ENCODE results near the gene RNF169.
"Not testable (repeated sequence)": the region's sequence is repeated elsewhere in the genome, so short reads cannot be mapped to it uniquely, and the experiment has no call there.

Gene RNF169

GRCh38 chr11:74726547-74727182 is 22.0 kb upstream of the RNF169 start:
- peak in 51 of 58 donors; percentile 6 to 78 (median 47) for DNase-seq

GRCh38 chr11:74729397-74729796 is 19.3 kb upstream of the RNF169 start:
- DNase-seq = no peak

- DNase-seq = no peak
These were observed 17.9 kb upstream of the RNF169 start for GRCh38 chr11:74730571-74731260.

- DNase-seq = peak in 11 of 58 donors; percentile 4 to 39 (median 22)
These were observed 17.2 kb upstream of the RNF169 start, which contains the start of gene CHRDL2 for GRCh38 chr11:74731301-74732094. TSS of gene CHRDL2 (minus strand) at chr11:74731426. CDS start at chr11:74730888, 538 bp downstream.

GRCh38 chr11:74734559-74734925 is 14.1 kb upstream of the RNF169 start:
- no peak for DNase-seq

- DNase-seq = no peak
These were observed 13.2 kb upstream of the RNF169 start for GRCh38 chr11:74735365-74735928.

- no peak for DNase-seq
These were observed 12.6 kb upstream of the RNF169 start for GRCh38 chr11:74736031-74736430.

- peak in 16 of 58 donors; percentile 6 to 55 (median 18) for DNase-seq
These were observed 8.9 kb upstream of the RNF169 start for GRCh38 chr11:74739546-74740270.

- DNase-seq = no peak
These were observed 6.6 kb upstream of the RNF169 start for GRCh38 chr11:74742070-74742469.

GRCh38 chr11:74743640-74744039 is 5.0 kb upstream of the RNF169 start:
- DNase-seq = no peak

GRCh38 chr11:74744277-74744676 is 4.4 kb upstream of the RNF169 start:
- no peak for DNase-seq

- DNase-seq = no peak
These were observed 1.8 kb upstream of the RNF169 start for GRCh38 chr11:74746868-74747267.

GRCh38 chr11:74749127-74749964 is 697 bp downstream of the RNF169 start:
- DNase-seq = peak in 25 of 58 donors; percentile 14 to 69 (median 45)

GRCh38 chr11:74749965-74750296 is 1.3 kb downstream of the RNF169 start:
- DNase-seq = no peak

GRCh38 chr11:74750598-74750997 is 1.9 kb downstream of the RNF169 start:
- DNase-seq = not testable (repeated sequence)

GRCh38 chr11:74751303-74751702 is 2.7 kb downstream of the RNF169 start:
- no peak for DNase-seq

GRCh38 chr11:74754507-74755252 is 6.0 kb downstream of the RNF169 start:
- DNase-seq = no peak

- no peak for DNase-seq
These were observed 6.8 kb downstream of the RNF169 start for GRCh38 chr11:74755395-74755995.

- no peak for DNase-seq
These were observed 7.9 kb downstream of the RNF169 start for GRCh38 chr11:74756571-74756970.
